HL-60/S4 (cell line): ENCODE results near the gene BTNL8.

Experiments used
- in situ Hi-C: fragments of 300-500 bp; cut with MboI; formaldehyde crosslinking; loops from 2 replicates; pipeline ENCODE4 v1.14.3; 2022; ENCODE audit warnings: low sequenced_read_pairs

BTNL8 gene, protein sequence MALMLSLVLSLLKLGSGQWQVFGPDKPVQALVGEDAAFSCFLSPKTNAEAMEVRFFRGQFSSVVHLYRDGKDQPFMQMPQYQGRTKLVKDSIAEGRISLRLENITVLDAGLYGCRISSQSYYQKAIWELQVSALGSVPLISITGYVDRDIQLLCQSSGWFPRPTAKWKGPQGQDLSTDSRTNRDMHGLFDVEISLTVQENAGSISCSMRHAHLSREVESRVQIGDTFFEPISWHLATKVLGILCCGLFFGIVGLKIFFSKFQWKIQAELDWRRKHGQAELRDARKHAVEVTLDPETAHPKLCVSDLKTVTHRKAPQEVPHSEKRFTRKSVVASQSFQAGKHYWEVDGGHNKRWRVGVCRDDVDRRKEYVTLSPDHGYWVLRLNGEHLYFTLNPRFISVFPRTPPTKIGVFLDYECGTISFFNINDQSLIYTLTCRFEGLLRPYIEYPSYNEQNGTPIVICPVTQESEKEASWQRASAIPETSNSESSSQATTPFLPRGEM

DNA sequence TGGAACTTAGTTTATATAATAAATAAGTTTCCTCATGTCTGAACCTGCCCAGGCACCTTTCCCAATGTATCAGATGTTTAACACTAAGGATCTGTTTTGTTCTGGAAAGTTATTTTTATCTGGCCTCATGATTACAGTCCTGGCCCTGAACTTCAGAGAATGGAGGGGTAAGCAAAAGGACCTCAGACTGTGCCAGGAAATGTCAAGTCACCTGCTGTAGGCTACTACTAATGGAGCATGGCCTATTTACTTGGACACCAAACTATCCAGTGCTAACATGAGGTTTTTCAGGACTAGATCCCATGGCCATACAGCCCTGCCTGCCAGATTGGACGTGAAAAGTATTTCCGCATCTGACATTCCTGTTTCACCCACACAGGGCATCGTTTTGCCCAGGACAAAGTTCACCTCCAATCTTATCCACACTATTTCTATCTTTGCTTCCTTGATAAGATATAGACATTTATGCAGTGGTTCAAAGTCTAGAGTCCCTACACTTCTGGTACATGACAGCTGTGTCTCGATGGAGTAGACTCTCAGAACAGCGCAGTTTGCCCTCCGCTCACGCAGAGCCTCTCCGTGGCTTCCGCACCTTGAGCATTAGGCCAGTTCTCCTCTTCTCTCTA is at the start of gene BTNL8:
Gene BTNL8 (plus strand): TSS at position 539 of the 626 bp plus-strand sequence. CDS start 152 bp downstream, outside the sequence.
- in situ Hi-C loops: no loop called here

DNA sequence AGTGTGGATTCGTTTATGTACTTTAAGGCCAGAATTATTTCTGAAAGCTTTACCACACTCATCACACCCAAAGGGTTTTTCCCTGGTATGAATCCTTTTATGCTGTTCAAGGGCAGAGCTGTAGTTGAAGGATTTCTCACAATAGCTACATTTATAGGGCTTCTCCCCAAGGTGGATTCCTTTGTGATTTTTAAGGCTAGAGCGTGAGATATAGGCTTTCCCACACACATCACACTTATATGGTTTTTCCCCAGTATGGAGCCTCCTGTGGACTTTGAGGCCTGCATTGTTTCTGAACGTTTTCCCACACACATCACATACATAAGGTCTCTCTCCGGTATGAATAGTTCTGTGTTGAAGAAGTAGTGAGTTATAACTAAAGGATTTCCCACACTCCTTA is 49.1 kb upstream of the BTNL8 start:
- in situ Hi-C loops: no loop called here

GRCh38 chr5:180850434-180851078 is 48.4 kb upstream of the BTNL8 start:
- in situ Hi-C loops: no loop called here

- in situ Hi-C loops: no loop called here
These were observed 46.5 kb upstream of the BTNL8 start for GRCh38 chr5:180852495-180852894.

DNA sequence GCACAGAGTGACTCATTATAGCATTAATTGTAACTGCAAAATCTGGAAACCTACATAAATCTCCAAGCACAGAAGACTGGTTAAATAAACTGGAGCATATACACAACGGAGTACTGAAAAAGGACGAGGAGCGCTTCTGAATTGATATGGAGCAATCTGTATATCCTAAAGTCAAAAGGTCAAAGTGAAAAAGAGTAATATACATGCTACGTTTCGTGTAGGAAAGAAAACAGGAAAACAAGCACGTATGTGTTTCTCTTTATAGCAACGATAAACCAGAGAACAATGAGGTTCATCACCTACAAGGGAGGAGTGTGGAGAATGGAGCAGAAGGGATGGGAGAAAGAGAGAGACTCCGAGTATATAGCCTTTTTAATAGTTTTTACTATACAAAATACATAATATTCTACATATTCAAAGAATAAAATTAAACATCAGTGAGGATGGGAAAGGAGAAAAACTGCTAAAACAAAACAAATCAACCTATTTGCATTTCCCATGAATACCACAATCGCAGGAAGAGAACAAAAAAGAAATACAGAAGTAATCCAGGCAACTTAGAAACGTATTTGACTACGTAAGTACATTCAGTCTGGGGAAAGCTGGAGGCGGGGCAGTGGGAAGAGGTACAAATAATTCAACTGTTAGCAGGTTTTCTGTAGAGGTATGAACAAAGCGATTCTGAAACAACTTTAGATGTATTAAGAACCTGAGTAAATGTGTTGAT is 45.7 kb upstream of the BTNL8 start:
- in situ Hi-C loops: no loop called here

- in situ Hi-C loops: no loop called here
These were observed 45.1 kb upstream of the BTNL8 start for GRCh38 chr5:180853848-180854176.

DNA sequence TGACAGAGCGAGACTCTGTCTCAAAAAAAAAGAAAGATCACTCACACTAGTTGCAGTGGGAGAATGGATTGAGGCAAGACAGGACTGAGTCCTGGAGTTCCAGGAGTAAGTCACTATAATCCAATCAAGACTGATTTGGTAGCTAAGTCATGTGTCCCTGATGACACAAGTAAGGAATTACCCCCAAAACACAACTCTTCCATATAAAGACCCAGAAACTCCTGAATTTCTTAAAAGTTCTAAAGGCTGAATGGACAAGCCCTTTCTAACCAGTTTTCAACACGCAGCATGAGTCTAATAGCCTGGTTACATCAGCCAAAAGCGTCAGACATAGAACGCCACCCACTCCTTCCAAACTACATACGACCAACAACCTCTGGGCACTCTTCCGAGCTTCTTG is 40.4 kb upstream of the BTNL8 start:
- in situ Hi-C loops: no loop called here

- in situ Hi-C loops: no loop called here
These were observed 38.6 kb upstream of the BTNL8 start for GRCh38 chr5:180860273-180860886.

GRCh38 chr5:180860887-180861822 is 37.8 kb upstream of the BTNL8 start, which contains the start of gene ZFP62:
Gene ZFP62, minus strand, starts transcription at chr5:180861276. Its CDS starts 57 bp downstream, at chr5:180861219.
- in situ Hi-C loops: no loop called here

DNA sequence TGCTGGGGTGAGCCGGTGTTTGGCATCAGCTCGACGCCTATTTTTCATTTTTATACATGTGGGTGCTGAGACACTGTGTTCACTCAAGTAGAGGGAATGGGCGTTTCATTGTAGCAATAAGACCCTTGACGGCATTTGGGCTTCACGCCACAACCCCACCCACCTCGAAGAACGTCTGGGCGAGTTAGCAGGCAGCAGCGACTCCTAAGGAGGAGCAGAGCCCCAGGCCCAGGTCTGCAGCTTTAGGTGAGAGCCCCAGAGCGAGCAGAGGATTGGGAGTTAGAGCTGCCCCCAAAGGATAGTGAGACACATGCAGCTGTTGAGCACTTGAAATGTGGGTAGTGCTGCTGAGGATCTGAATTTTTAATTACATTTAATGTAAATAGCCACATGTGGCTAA is 36.3 kb upstream of the BTNL8 start:
- in situ Hi-C loops: no loop called here

- in situ Hi-C loops: no loop called here
These were observed 32.8 kb upstream of the BTNL8 start for GRCh38 chr5:180865981-180866695.

GRCh38 chr5:180866985-180867384 is 32.0 kb upstream of the BTNL8 start:
- in situ Hi-C loops: no loop called here

DNA sequence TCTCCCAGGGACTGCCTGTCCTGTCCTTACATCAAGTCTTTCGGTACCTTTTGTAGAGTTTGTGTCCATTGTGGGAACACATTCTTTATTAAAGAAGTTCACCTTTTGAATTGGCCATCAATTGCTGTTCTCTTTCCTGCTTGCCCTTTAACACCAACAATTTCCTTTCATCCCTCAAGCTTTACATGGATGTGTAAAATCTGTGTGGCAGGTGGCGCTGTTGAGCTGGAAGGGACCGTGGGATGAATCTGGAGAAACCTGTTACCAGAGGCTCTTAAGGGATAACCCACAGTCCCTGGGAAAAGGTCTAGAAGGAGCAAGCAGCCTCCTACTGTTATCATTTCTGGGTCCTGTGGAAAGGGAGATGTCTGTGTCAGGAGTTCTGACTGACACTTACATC is 30.0 kb upstream of the BTNL8 start:
- in situ Hi-C loops: no loop called here

DNA sequence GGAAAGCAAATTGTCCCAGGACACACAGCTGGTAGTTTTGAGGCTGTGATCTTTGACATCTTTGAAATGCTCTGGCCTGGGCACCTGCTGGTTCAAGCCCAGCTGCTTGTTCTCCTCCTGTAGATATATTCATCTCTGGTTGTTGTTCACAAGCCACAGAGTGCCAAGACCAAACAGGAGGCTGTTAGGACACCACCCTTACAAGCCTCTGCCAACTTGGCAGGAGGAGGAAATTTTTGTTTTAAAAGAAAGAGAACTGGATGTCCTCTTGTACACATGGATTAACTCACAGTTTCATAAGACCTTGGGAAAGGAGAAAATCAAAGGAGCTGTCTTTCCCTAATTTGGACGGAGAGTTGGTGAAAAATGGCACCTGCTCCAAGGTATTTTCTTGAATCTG is 29.4 kb upstream of the BTNL8 start:
- in situ Hi-C loops: no loop called here

- in situ Hi-C loops: no loop called here
These were observed 28.5 kb upstream of the BTNL8 start for GRCh38 chr5:180870276-180871068.

GRCh38 chr5:180872419-180872818 is 26.5 kb upstream of the BTNL8 start:
- in situ Hi-C loops: no loop called here

- in situ Hi-C loops: no loop called here
These were observed 25.1 kb upstream of the BTNL8 start for GRCh38 chr5:180873615-180874520.
